Measurements from ENCODE around the gene RAC2.

The RAC2 gene

GRCh38 chr22:37211075-37211865 is 32.8 kb downstream of the RAC2 start:
- Histone ChIP-seq H3K36me3 (ENCODE audit: control insufficient read depth in 1 of 2, insufficient read depth in 2 of 2, low read length in 2 of 2) (no peaks in the 10 kb centered on the region), H3K4me3 (ENCODE audit: low read depth in 1 of 2, low read length in 2 of 2) (no peak overlapping the region), H3K9ac (ENCODE audit: low read depth in 1 of 2, low read length in 2 of 2) (no peak overlapping the region), H3K27ac (ENCODE audit: low read depth, low read length) (no peak overlapping the region), H3K9me3 (ENCODE audit: control insufficient read depth in 1 of 2, low read length in 2 of 2) (no peaks in the 10 kb centered on the region), H3K27me3 (ENCODE audit: control insufficient read depth in 1 of 2, insufficient read depth in 2 of 2, low read length in 2 of 2) (peaks cover 0 to 7% of the 10 kb centered on the region in 2 donors), H3K4me1 (ENCODE audit: control insufficient read depth in 1 of 2, insufficient read depth in 2 of 2, low read length in 2 of 2) (no peaks in the 10 kb centered on the region)

GRCh38 chr22:37210041-37210803 is 33.8 kb downstream of the RAC2 start:
- H3K4me1 ChIP-seq (ENCODE audit: control insufficient read depth in 1 of 2, insufficient read depth in 2 of 2, low read length in 2 of 2), result no peaks in the 10 kb centered on the region
- H3K9me3 ChIP-seq (ENCODE audit: control insufficient read depth in 1 of 2, low read length in 2 of 2), result no peaks in the 10 kb centered on the region
- H3K4me3 ChIP-seq (ENCODE audit: low read depth in 1 of 2, low read length in 2 of 2), result no peak overlapping the region
- no peaks in the 10 kb centered on the region for H3K36me3 ChIP-seq (ENCODE audit: control insufficient read depth in 1 of 2, insufficient read depth in 2 of 2, low read length in 2 of 2)
- H3K9ac ChIP-seq (ENCODE audit: low read depth in 1 of 2, low read length in 2 of 2), result no peak overlapping the region
- H3K27me3 ChIP-seq (ENCODE audit: control insufficient read depth in 1 of 2, insufficient read depth in 2 of 2, low read length in 2 of 2), result peaks cover 0 to 7% of the 10 kb centered on the region in 2 donors
- H3K27ac ChIP-seq (ENCODE audit: low read depth, low read length), result no peak overlapping the region

- Histone ChIP-seq H3K27me3 (ENCODE audit: control insufficient read depth in 1 of 2, insufficient read depth in 2 of 2, low read length in 2 of 2) (peaks cover 0 to 7% of the 10 kb centered on the region in 2 donors), H3K27ac (ENCODE audit: low read depth, low read length) (no peak overlapping the region), H3K4me1 (ENCODE audit: control insufficient read depth in 1 of 2, insufficient read depth in 2 of 2, low read length in 2 of 2) (no peaks in the 10 kb centered on the region), H3K9ac (ENCODE audit: low read depth in 1 of 2, low read length in 2 of 2) (no peak overlapping the region), H3K9me3 (ENCODE audit: control insufficient read depth in 1 of 2, low read length in 2 of 2) (no peaks in the 10 kb centered on the region), H3K4me3 (ENCODE audit: low read depth in 1 of 2, low read length in 2 of 2) (no peak overlapping the region), H3K36me3 (ENCODE audit: control insufficient read depth in 1 of 2, insufficient read depth in 2 of 2, low read length in 2 of 2) (no peaks in the 10 kb centered on the region)
These were observed 34.8 kb downstream of the RAC2 start for GRCh38 chr22:37209140-37209845.

- Histone ChIP-seq H3K36me3 (ENCODE audit: control insufficient read depth in 1 of 2, insufficient read depth in 2 of 2, low read length in 2 of 2) (no peaks in the 10 kb centered on the region), H3K9ac (ENCODE audit: low read depth in 1 of 2, low read length in 2 of 2) (no peak overlapping the region), H3K4me3 (ENCODE audit: low read depth in 1 of 2, low read length in 2 of 2) (no peak overlapping the region), H3K27me3 (ENCODE audit: control insufficient read depth in 1 of 2, insufficient read depth in 2 of 2, low read length in 2 of 2) (peaks cover 0 to 7% of the 10 kb centered on the region in 2 donors), H3K27ac (ENCODE audit: low read depth, low read length) (no peak overlapping the region), H3K9me3 (ENCODE audit: control insufficient read depth in 1 of 2, low read length in 2 of 2) (no peaks in the 10 kb centered on the region), H3K4me1 (ENCODE audit: control insufficient read depth in 1 of 2, insufficient read depth in 2 of 2, low read length in 2 of 2) (no peaks in the 10 kb centered on the region)
These were observed 35.5 kb downstream of the RAC2 start for GRCh38 chr22:37208401-37209139.

GRCh38 chr22:37207981-37208380 is 36.1 kb downstream of the RAC2 start:
- no peak overlapping the region for H3K9ac ChIP-seq (ENCODE audit: low read depth in 1 of 2, low read length in 2 of 2)
- no peak overlapping the region for H3K27ac ChIP-seq (ENCODE audit: low read depth, low read length)
- H3K4me1 ChIP-seq (ENCODE audit: control insufficient read depth in 1 of 2, insufficient read depth in 2 of 2, low read length in 2 of 2), result no peaks in the 10 kb centered on the region
- peaks cover 0 to 7% of the 10 kb centered on the region in 2 donors for H3K27me3 ChIP-seq (ENCODE audit: control insufficient read depth in 1 of 2, insufficient read depth in 2 of 2, low read length in 2 of 2)
- no peaks in the 10 kb centered on the region for H3K9me3 ChIP-seq (ENCODE audit: control insufficient read depth in 1 of 2, low read length in 2 of 2)
- H3K36me3 ChIP-seq (ENCODE audit: control insufficient read depth in 1 of 2, insufficient read depth in 2 of 2, low read length in 2 of 2), result no peaks in the 10 kb centered on the region
- H3K4me3 ChIP-seq (ENCODE audit: low read depth in 1 of 2, low read length in 2 of 2), result no peak overlapping the region

- Histone ChIP-seq H3K4me3 (ENCODE audit: low read depth in 1 of 2, low read length in 2 of 2) (no peak overlapping the region), H3K9ac (ENCODE audit: low read depth in 1 of 2, low read length in 2 of 2) (no peak overlapping the region), H3K4me1 (ENCODE audit: control insufficient read depth in 1 of 2, insufficient read depth in 2 of 2, low read length in 2 of 2) (no peaks in the 10 kb centered on the region), H3K27me3 (ENCODE audit: control insufficient read depth in 1 of 2, insufficient read depth in 2 of 2, low read length in 2 of 2) (peaks cover 0 to 7% of the 10 kb centered on the region in 2 donors), H3K36me3 (ENCODE audit: control insufficient read depth in 1 of 2, insufficient read depth in 2 of 2, low read length in 2 of 2) (no peaks in the 10 kb centered on the region), H3K27ac (ENCODE audit: low read depth, low read length) (no peak overlapping the region), H3K9me3 (ENCODE audit: control insufficient read depth in 1 of 2, low read length in 2 of 2) (no peaks in the 10 kb centered on the region)
These were observed 36.9 kb downstream of the RAC2 start for GRCh38 chr22:37206841-37207821.

- Histone ChIP-seq H3K9me3 (ENCODE audit: control insufficient read depth in 1 of 2, low read length in 2 of 2) (no peaks in the 10 kb centered on the region), H3K4me1 (ENCODE audit: control insufficient read depth in 1 of 2, insufficient read depth in 2 of 2, low read length in 2 of 2) (no peaks in the 10 kb centered on the region), H3K36me3 (ENCODE audit: control insufficient read depth in 1 of 2, insufficient read depth in 2 of 2, low read length in 2 of 2) (no peaks in the 10 kb centered on the region), H3K27ac (ENCODE audit: low read depth, low read length) (no peak overlapping the region), H3K9ac (ENCODE audit: low read depth in 1 of 2, low read length in 2 of 2) (no peak overlapping the region), H3K27me3 (ENCODE audit: control insufficient read depth in 1 of 2, insufficient read depth in 2 of 2, low read length in 2 of 2) (peaks cover 0 to 3% of the 10 kb centered on the region in 2 donors), H3K4me3 (ENCODE audit: low read depth in 1 of 2, low read length in 2 of 2) (no peak overlapping the region)
These were observed 37.8 kb downstream of the RAC2 start for GRCh38 chr22:37206118-37206840.

GRCh38 chr22:37205046-37205445 is 39.0 kb downstream of the RAC2 start:
- Histone ChIP-seq H3K4me1 (ENCODE audit: control insufficient read depth in 1 of 2, insufficient read depth in 2 of 2, low read length in 2 of 2) (peaks cover 0 to under 1% of the 10 kb centered on the region in 2 donors), H3K27me3 (ENCODE audit: control insufficient read depth in 1 of 2, insufficient read depth in 2 of 2, low read length in 2 of 2) (no peaks in the 10 kb centered on the region), H3K4me3 (ENCODE audit: low read depth in 1 of 2, low read length in 2 of 2) (no peak overlapping the region), H3K9me3 (ENCODE audit: control insufficient read depth in 1 of 2, low read length in 2 of 2) (no peaks in the 10 kb centered on the region), H3K36me3 (ENCODE audit: control insufficient read depth in 1 of 2, insufficient read depth in 2 of 2, low read length in 2 of 2) (no peaks in the 10 kb centered on the region), H3K9ac (ENCODE audit: low read depth in 1 of 2, low read length in 2 of 2) (no peak overlapping the region), H3K27ac (ENCODE audit: low read depth, low read length) (no peak overlapping the region)

Data from duodenal mucosa (tissue), 2 donors.